HG02943 (cell line): ENCODE measurements around the gene ZNF667.

Experiments used
- ATAC-seq: cut with Tn5 transposase; IDR thresholded peaks from one replicate; pipeline ENCODE4 v1.9.1; 2021; ENCODE audit warnings: mild to moderate bottlenecking, low read depth, moderate library complexity; ENCODE audit not compliant: unreplicated experiment

ZNF667 gene

DNA sequence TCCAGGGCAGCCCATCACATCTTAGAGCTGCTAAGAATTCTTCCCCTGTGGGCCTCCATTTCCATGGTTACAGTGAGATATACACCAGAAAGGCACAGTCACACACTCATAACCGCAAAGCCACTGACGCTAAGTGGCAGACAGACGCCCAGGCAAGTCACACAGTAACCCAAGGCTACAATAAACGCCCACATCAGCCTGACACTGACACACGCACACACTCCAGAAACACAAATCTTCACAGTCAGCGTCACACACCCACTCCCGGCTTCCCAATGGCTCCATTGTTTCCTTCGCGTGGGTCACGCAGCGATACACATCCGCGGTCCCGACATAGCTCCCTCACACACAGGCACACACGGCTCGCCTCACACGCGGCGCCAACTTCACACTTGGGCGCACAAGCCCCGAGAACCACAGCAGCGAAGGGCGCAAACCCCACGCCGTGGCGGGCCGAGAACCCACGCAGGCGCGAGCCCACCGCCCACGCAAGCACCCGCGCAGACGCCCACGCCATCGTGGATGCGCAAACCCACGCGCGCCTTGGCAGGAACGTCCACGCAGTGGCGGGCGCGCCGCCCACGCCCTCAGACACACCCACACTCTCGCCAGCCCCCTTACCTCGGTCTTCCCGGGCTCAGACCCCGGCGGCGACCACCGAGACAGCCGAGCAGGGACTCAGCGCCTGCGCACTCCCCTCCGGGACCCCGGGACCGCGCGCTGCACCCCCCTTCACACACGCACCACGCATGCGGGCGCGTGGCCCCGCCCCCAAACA, at the start of gene ZNF667:
ZNF667 (minus strand) TSS at position 695 of the 778 bp plus-strand sequence. CDS start 14,975 bp downstream, outside the sequence.
- no peak for ATAC-seq

DNA sequence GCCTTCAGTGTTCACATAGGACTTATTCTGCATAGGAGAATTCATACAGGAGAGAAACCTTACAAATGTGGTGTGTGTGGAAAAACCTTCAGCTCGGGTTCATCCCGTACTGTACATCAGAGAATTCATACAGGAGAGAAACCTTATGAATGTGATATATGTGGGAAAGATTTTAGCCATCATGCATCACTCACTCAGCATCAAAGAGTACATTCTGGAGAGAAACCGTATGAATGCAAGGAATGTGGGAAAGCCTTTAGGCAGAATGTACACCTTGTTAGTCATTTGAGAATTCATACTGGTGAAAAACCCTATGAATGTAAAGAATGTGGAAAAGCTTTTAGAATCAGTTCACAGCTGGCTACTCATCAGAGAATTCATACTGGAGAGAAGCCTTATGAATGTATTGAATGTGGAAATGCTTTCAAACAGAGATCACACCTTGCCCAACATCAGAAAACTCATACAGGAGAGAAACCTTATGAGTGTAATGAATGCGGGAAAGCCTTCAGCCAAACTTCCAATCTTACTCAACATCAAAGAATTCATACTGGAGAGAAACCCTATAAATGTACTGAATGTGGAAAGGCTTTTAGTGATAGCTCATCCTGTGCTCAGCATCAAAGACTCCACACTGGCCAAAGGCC, 48.2 kb upstream of the ZNF667 start:
- no peak for ATAC-seq

DNA sequence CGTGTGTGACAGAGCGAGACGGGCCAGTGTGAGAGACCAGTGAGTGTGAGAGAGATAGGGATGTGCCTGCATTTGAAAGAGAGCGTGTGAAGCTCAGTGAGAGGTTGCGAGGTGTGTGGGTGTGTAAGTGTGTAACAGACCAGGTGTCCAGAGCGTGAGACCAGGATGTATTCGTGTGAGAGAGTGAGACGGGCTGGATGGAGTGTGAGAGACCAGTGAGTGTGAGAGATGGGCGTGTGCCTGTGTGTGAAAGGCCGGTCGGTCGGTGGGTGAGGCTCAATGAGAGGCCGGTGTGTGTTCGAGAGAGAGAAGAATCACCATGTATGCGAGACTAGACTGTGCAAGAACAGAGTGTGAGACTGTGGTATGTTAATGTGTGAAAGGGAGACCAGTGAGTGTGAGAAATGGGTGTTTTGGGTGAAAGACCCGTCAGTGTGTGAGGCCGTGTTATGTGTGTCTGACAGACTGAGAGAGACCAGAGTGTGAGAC, 31.2 kb upstream of the ZNF667 start:
- ATAC-seq = no peak

DNA sequence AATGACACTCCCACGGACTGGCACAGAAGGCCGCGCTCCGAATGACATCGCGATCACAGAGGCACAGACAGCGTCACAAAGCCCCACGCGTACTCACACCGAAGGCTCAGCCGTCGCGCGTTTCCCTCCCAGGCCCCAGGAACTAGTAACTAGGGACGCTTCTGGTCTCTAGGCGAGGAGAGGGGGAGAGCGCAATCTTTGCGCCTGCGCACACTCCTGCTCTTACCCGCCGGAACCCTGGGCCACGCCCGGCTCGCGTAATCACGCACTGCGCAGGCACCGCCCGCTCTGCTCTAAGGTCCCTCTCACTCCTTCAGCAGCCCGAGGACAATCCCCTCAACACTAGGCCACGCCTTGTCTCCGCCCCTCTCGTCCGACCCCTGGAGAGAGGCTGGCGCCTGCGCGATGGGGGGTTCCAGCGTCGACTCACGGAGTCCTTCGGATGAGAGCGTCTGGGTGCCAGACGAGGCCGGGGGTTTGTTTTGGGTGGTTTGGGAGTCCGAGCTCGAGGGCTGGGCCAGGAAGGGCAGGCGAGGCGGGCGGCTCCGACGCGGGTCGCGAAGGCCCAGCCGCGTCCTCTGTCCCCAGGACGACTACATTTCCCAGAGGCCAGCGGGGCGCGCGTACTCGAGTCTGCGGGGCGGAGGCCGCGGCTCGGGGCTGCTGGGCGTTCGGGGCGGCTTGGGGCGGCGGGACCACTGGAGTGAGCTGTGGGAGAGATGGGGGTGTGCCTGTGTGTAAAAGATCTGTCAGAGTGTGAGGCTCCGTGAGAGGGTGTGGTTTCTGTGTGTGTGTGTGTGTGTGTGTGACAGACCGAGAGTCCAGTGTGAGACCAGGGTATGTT, 30.5 kb upstream of the ZNF667 start, which contains the start of gene ZNF471:
ZNF471 (plus strand) TSS at position 410 of the 844 bp plus-strand sequence. CDS start 3,717 bp downstream, outside the sequence.
- ATAC-seq = no peak

DNA sequence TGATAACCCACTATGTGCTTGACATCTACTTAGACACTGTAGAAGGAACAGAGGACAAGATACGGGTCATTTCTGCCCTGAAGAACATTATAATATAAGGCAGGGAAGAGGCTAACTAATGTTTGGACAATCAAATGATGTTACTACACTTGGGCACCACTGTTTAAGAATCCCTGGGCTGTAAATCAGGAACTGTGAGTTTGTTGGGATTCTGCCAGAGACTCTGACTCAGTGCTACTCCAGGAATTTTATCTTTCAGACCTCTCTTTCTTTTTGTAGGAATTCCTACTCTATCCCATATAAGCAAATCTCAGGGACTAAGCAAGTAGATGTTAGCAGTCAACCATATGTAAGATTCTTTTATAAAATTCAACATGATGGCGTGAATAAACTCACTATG, 27.4 kb upstream of the ZNF667 start:
- ATAC-seq = no peak

DNA sequence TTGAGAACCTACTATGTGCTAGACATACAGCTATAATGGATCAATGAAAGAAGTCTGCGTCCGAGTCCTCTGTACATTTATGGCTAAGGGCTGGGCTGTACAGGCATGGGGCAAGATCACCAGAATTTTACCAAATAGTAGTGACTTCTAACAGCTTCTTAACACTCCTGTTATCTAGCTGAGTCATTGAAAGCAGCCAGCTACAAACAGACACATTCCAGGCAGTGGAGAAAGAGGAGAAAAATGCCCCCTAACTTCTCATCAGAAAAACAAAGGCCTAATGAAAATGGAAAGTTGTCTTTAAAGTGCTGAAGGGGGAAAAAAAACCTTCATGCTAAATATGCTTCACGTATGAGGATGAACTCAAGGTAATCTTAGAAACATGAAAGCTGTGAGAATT, 14.3 kb upstream of the ZNF667 start:
- no peak for ATAC-seq

DNA sequence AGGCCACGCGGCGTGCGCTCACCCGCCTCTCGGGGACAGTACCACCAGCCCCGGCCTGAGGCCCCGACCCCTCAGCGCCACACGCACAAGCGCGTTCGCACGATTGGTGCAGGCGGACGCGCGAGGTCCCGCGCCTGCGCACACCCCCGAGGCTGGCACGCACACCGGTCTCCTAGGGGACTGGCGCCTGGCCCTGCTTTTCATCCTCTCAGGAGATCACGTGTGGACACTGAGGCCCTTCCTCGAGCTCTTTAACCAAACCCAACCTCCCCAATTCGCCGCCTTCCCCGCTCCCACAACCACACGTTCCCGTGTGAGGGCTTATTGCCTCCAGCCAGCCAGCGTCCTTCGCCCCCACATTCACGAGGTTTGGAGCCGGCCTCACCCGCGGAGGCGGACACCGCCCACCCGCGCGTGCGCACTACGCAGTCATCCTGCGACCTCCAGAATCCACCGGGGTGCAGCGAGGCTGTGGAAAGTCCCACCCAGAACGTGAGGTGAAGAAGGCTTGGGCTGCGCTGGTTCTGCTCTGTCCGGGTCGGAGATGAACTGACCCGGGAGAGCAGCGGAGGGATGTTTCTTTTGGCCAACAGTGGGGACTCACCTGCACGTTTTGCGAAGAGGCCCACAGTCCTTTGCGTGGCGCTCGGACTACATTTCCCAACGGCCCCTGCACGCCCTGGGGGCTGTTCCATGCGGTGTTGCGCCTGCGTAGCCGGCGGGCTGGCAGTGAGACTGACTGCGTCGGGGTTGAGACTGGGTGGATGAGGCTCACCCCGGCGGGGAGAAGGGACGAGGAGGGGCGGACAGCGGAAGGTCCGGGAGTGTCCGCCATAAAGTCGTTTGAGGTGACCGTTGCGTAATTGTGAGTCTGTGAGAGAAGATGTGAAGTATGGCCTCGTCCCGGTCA, 539 bp upstream of the ZNF667 start:
- ATAC-seq = no peak

DNA sequence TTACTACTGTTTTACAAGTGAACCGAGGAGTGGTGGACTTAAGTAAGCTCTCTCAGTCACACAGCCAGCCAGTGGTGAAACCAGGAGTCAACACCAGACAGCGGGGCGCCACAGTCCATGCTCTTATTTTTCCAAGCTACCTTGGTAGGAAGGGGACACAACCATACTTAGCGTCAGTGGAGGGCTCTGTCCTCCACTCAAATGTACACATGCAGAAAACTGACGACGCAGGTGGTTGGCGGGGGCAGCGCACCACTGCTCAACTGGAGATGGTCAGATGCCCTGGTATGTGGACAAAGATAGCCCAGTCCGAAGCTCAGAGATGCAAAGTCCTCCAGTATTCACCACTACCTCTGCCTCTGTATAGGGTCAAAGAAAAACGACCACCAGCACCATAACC, 1.1 kb downstream of the ZNF667 start:
- no peak for ATAC-seq

DNA sequence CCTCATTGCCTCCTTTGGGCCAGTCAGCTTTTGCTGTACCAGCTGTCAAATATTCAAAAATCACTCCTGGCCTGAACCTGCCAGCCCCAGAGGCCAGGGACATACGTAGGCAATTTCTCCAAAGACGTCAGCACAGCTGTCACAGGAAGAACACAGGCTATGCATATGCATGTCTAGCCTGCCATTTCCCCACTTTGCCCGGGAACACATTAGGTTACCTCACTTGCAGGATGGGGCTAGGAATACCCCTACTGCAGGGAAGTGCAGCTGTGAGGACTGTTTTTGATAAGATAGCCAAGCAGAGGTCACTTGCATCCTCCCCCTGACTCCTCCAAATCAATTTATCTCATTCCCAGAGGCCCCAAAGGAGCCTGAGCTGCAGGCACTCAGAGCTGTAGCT, 2.8 kb downstream of the ZNF667 start:
- no peak for ATAC-seq

DNA sequence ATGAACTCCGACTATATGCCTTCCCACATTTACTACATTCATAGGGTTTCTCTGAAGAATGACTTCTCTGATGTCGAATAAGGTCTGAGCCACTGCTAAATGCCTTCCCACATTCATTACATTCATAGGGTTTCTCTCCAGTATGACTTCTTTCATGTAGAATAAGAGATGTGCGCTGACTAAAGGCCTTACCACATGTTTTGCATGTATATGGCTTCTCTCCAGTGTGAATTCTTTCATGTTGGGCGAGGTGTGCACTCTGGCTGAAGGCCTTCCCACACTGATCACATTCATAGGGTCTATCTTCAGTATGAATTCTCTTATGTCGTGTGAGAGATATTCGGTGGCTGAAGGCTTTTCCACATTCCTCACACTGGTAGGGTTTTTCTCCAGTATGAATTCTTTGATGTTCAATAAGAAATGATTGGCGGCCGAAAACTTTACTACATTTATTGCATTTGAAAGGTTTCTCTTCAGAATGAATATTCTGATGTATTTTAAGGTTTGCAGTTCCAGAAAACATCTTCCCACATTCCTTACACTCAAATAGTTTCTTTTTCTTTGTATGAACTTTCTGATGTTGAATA, 35.8 kb downstream of the ZNF667 start:
- no peak for ATAC-seq

DNA sequence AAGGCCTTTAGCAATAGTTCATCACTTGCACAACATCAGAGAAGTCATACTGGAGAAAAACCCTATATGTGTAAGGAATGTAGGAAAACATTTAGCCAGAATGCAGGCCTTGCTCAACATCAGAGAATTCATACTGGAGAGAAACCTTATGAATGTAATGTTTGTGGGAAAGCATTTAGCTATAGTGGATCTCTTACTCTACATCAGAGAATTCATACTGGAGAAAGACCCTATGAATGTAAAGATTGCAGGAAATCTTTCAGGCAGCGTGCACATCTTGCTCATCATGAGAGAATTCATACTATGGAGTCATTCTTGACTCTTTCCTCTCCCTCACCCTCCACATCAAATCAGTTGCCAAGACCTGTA, 53.2 kb downstream of the ZNF667 start:
- ATAC-seq = no peak

DNA sequence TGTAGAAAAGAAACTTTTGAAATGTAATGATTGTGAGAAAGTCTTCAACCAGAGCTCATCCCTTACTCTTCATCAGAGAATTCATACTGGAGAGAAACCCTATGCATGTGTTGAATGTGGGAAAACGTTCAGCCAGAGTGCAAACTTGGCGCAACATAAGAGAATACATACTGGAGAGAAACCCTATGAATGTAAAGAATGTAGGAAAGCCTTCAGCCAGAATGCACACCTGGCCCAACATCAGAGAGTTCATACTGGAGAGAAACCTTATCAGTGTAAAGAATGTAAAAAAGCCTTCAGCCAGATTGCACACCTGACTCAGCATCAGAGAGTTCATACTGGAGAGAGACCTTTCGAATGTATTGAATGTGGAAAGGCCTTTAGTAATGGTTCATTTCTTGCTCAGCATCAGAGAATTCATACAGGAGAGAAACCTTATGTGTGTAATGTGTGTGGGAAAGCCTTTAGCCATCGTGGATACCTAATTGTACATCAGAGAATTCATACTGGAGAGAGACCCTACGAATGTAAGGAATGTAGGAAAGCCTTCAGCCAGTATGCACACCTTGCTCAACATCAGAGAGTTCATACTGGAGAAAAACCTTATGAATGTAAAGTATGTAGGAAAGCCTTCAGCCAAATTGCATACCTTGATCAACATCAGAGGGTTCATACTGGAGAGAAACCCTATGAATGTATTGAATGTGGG, 53.7 kb downstream of the ZNF667 start:
- no peak for ATAC-seq

DNA sequence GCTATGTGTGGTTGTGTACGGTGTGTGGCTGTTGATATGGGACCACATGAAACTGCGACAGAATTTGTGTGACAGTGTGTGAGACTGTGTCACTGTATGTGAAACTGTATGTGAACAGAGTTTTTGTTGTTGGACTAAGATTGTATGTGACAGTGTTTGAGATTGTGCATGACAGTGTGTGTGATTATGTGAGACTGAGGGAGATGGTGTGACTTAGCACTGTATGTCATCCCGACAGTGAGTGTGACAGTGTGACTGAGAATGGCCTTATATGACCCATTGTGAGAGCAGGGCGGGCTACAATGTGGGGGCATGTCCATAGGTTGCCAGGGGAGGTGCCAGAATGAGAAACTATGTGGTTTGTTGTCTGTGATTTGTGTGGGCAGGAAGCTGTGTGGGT, 72.1 kb downstream of the ZNF667 start:
- ATAC-seq = no peak

DNA sequence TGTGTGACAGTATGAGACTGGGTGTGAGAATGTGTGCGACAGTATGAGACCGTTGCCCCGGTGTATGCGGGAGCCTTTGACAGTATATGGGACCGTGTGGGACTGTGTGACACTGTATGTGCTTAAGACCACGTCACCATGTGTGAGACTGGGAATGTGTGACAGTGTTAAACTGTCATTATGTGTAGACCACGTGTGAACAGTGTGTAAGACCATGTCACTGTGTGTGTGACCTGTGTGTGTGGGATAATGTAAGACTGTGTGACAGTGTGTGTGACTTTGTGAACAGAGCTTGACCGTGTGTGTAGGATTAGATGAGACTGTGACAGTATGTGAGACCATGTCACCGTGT, 72.5 kb downstream of the ZNF667 start:
- ATAC-seq = no peak

DNA sequence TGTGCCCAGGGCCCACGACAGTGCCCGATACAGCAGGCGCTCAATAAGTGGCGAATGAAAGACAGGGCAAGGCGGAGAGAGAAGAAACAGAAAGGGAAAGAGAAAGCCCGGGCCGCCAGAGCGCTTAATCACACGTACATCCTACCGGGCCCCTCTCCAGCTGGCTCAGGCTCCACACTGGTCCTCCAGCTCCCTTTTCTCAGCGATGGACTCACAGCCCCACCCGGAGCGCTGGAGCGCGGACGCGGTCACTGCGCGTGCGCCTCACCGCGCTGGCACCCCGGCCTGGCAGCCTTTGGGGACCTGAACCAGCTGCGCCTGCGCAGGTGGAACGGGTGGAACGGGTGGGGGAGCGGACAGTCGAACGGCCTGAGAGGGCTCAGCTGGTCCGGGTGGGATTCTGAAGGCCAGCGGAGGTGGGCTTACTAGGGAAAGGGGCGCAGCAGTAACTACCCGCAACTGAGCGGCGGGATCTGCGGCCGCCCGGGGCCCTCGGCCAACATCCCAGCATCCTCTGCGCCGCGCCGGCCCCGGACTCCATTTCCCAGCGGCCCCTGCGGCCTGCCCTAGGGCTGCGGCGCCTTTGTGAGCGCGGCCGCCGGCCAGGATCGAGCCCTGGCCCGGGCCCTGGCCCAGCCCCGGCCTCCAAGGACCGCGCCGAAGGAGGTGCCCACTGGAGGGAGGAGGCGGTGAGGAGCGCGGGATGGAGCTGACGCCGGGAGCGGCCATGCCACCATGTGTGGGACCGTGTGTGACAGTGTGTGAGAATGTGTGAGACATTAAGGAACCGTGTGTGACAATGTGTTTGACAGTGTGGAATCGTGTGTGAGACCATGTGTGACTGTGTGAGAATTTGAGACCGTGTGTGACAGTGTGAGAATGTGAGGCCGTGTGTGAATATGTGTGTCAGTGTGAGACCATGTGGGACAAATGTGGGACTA, 73.1 kb downstream of the ZNF667 start, which contains the start of gene ZNF583:
ZNF583 (plus strand) TSS at position 569 of the 941 bp plus-strand sequence. CDS start 2,783 bp downstream, outside the sequence.
- peak; percentile 81 for ATAC-seq

DNA sequence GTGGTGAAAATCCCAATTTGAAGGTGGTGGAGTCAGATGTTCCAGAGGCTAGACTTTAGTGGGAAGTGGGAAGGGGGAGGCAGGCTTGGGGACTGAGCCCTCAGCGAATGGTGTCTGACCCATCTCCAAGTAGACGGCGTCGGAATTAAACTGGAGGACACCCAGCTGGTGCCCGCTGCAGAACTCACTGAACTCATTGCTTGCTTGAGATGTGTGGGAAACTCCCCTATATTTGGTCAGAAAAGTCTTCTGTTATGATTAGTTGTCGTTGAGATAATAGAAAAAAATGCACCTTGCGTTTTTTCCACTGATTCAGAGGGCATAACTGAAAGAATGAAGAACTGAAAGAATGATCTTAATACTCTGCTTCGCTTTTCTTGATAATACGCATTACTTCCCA, 73.9 kb downstream of the ZNF667 start:
- no peak for ATAC-seq

DNA sequence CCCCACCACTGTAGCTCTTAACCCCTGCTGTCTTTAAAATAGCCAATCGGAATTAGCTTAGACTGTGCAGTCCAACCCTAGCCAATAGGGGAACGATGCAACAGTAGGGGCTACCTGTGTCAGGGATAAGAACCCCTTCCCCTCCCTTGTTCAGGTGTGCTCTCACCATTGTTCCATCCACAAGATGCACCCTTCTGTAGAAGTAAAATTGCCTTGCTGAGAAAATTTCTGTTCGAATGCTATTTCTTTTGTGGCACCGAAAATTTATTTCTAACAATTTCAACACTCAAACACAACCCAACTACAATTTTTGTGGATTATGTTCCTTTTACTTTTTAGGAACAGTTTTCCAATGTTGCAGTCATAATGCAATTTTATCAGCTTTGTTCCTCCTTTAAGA, 76.7 kb downstream of the ZNF667 start:
- ATAC-seq = no peak

DNA sequence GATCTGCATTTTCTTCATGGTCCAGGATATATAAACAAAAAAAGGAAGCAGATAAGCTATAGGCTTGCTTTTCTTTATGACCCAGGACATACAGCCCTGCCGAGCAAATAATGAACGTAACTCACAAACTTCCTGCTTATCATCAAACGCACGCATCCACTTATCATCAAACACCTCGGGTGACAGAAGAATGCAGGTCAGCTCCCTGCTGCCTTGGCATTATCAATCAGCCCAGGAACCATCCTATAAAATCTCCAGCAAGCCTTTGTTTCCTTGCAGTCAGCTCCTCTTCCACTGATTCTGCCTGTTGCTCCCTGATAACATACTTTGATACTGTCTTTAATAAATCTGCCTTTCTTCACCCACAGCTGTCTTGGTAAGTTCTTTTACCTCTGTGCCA, 78.3 kb downstream of the ZNF667 start:
- no peak for ATAC-seq
